HUES6 (cell line): Measurements from ENCODE around the gene NCAPH2.
A peak's percentile ranks its signal among the peaks of the same experiment; 100 is the strongest.

Experiments
- H3K27ac ChIP-seq: 2 replicates; pipeline ENCODE4 v1.7.0; 2013; ENCODE audit warnings: low read depth, mild to moderate bottlenecking, low read length, inconsistent platforms
- H3K27me3 ChIP-seq: 2 replicates; pipeline ENCODE4 v1.6.1; 2013; ENCODE audit warnings: low read length; ENCODE audit not compliant: control insufficient read depth, insufficient read depth
- H3K36me3 ChIP-seq: 2 replicates; pipeline ENCODE4 v1.6.1; 2013; ENCODE audit warnings: low read length; ENCODE audit not compliant: control insufficient read depth, insufficient read depth
- H3K4me1 ChIP-seq: 2 replicates; pipeline ENCODE4 v1.6.1; 2013; ENCODE audit warnings: low read length; ENCODE audit not compliant: control insufficient read depth, insufficient read depth
- H3K4me3 ChIP-seq: 2 replicates; pipeline ENCODE4 v1.5.1; 2013; ENCODE audit warnings: low read depth, low read length
- H3K9ac ChIP-seq: one replicate; pipeline ENCODE4 v1.6.1; 2013; ENCODE audit warnings: mild to moderate bottlenecking, low read length
- H3K9me3 ChIP-seq: 2 replicates; pipeline ENCODE4 v1.6.1; 2013; ENCODE audit warnings: low read depth, low read length; ENCODE audit not compliant: control insufficient read depth, insufficient read depth

The NCAPH2 gene

DNA sequence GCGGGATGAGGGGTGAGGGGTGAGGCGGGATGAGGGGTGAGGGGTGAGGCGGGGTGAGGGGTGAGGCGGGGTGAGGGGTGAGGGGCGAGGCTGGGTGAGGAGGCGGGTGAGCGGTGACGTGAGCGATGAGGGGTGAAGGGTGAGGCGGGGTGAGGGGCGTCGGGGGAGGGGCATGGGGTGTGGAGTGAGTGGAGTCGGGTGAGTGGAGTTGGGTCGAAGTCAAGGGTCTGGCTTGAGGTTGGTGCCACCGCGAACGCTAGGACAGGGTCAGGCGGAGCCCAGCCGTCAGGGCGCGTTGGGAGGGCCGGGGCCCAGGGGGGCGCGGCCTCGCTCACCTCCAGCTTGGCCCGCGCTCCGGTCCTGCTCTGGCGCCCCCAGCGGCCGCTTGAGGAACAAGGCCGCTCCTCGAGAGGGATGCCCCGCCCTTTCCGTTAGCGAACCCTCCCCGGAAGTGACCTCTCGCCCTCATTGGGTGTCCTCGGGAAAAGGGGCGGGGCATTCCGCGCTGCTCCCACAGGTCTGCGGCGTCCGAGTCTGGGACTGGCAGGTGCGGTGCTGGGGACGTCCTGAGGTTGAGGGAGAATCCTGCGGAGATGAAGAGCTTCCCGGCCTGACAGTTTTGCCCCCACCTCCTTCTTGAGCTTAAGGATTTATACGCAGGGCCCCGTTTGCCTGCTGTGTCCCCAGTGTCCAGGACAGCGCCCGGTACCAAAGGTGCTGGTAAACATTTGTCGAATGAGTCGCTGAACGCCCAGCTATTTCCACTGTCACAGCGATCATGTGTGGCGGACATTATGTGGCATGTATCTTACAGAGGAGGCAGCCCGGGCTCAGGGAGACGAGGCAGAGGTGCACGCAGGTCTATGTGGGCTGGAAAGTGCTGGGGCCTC, 54.7 kb downstream of the NCAPH2 start, which contains the start of gene SYCE3:
Gene SYCE3 (minus strand): TSS at position 397 of the 890 bp plus-strand sequence. CDS start 6,514 bp downstream, outside the sequence.
- H3K4me3 ChIP-seq, result peak within 1 kb of the TSS; percentile 86
- peak within 1 kb of the TSS; percentile 1 for H3K9ac ChIP-seq
- H3K36me3 ChIP-seq, result peaks cover 5% of the 10 kb centered on the region
- H3K4me1 ChIP-seq, result no peaks in the 10 kb centered on the region
- H3K27ac ChIP-seq, result no peak within 1 kb of the TSS
- H3K27me3 ChIP-seq, result peaks cover 35% of the 10 kb centered on the region
- H3K9me3 ChIP-seq, result no peaks in the 10 kb centered on the region

DNA sequence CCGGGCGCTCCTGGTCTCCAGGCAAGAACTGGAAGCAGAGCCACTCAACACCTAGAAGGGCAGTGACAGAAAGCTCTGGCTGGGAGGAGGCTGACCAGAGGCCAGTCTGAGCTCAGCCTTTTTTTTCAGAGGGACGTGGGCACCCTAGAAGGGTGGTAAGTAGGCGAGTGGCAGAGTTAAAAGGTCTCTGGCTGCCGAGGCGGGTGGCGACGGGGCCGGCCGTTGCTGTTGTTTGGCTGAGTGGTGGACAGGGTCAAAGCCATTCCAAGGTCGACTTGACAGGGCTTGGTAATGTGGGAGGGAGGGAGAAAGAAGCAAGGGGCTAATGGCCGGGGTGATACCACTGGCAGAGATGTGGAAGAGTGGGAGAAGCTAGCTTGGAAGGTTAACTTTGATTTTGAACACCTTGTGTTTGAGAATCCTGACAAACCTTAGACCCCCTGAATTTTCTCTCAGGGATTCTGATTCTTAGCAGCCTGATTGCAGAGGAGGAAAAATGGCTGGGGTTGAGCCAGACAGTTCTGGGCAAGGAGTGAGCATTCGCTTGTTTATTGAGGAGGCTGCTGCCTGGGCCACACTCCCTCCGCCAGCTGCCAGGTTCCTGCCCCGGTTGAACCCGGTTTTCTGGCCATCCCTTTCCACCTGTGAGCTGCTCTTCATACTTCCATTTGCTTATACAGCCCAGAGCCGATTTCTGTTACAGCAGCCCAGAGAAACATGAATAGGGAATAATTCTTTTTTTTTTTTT, 55.6 kb downstream of the NCAPH2 start:
- H3K27me3 ChIP-seq, result peaks cover 33% of the 10 kb centered on the region
- peak overlapping the region; percentile 1 for H3K9ac ChIP-seq
- no peaks in the 10 kb centered on the region for H3K4me1 ChIP-seq
- H3K4me3 ChIP-seq, result peak overlapping the region; percentile 86
- H3K27ac ChIP-seq, result no peak overlapping the region
- H3K9me3 ChIP-seq, result no peaks in the 10 kb centered on the region
- H3K36me3 ChIP-seq, result peaks cover 10% of the 10 kb centered on the region

GRCh38 chr22:50564289-50564688, 56.3 kb downstream of the NCAPH2 start:
- H3K9me3 ChIP-seq, result no peaks in the 10 kb centered on the region
- H3K9ac ChIP-seq, result no peak overlapping the region
- no peaks in the 10 kb centered on the region for H3K4me1 ChIP-seq
- no peak overlapping the region for H3K4me3 ChIP-seq
- H3K36me3 ChIP-seq, result peaks cover 17% of the 10 kb centered on the region
- no peak overlapping the region for H3K27ac ChIP-seq
- H3K27me3 ChIP-seq, result peaks cover 30% of the 10 kb centered on the region

DNA sequence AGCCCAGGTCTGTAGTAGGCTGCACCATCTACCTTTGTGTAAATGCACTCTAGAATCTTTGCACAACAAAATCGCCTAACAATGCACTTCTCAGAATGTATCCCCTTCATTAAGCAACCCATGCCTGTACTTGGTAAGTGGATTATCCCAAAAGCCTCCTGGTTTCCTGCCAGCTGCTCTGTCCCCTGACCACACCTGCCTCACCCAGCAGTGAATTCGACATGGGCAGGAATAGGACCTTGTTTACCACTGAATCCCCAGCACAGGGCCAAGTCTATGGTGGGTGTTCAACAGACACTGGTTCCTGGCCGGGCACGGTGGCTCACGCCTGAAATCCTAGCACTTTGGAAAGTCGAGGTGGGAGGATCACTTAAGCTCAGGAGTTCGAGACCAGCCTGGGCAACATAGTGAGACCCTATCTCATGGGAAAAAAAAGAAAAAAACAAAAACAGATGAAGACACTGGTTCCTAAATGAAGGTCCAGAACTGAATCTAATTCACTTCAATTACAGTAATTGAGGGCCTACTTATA, 59.8 kb downstream of the NCAPH2 start:
- Histone ChIP-seq H3K9ac (no peak overlapping the region), H3K27ac (no peak overlapping the region), H3K27me3 (peaks cover 25% of the 10 kb centered on the region), H3K36me3 (peaks cover 51% of the 10 kb centered on the region), H3K9me3 (no peaks in the 10 kb centered on the region), H3K4me3 (no peak overlapping the region), H3K4me1 (no peaks in the 10 kb centered on the region)

DNA sequence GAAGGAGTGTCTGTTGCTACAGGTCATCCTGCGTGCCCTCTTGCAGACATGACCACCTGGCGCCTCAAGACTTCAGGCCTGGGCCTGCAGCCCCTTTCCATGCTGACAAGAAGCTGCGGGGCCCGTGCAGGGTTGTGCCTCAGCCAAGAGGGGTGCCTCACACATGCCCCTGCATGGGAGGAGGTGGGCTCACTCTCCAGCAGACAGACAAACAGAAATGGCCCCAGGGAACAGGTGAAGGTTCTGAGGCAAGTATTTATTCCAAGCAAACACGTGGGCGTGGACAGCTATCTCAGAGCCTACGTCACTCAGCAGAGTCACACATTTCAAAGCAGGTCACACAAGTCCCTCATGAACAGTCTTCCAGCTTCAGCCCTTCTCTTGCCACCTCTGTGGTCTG, 60.6 kb downstream of the NCAPH2 start:
- Histone ChIP-seq H3K9ac (no peak overlapping the region), H3K27ac (no peak overlapping the region), H3K36me3 (peaks cover 60% of the 10 kb centered on the region), H3K27me3 (peaks cover 18% of the 10 kb centered on the region), H3K4me1 (no peaks in the 10 kb centered on the region), H3K9me3 (no peaks in the 10 kb centered on the region), H3K4me3 (no peak overlapping the region)

- H3K27ac ChIP-seq, result no peak overlapping the region
- H3K27me3 ChIP-seq, result peaks cover 14% of the 10 kb centered on the region; the same call in 1 of the 2 replicates
- no peaks in the 10 kb centered on the region for H3K4me1 ChIP-seq
- no peak overlapping the region for H3K9ac ChIP-seq
- H3K9me3 ChIP-seq, result no peaks in the 10 kb centered on the region
- no peak overlapping the region for H3K4me3 ChIP-seq
- H3K36me3 ChIP-seq, result peaks cover 64% of the 10 kb centered on the region
Observed at GRCh38 chr22:50569041-50569459, 61.0 kb downstream of the NCAPH2 start.

DNA sequence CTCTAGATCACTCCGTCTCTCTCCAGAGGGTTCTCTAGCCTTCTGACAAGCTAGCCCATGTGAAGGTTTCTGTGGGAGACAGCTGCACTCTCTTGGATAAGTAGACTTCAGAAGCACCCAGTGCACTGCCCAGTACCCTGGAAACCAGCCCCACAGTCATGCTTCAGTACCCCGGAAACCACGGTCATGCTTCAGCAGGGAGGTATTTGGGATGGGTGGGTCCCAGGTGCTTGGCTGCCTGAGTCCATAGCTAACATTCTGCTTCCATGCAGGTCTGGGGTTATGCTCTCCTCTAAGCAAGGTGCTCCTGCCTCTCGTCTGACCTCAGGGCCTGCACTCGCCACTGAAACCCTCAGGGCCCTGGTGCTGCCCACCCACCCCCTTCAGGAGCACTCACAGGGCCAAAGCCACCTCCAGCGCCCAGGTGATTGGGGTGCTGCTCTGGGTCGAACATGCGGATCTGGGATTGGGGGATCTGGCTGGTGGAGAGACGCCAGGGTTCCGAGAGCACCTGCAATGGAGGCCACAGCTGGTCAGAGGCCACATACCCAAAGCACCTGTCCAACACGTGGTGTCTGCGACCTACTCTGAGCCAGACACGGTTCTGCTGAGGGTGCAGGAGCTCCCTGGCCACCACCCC, 62.0 kb downstream of the NCAPH2 start:
- no peaks in the 10 kb centered on the region for H3K4me1 ChIP-seq
- H3K9me3 ChIP-seq, result no peaks in the 10 kb centered on the region
- no peak overlapping the region for H3K27ac ChIP-seq
- peaks cover 5% of the 10 kb centered on the region; the same call in 1 of the 2 replicates for H3K27me3 ChIP-seq
- no peak overlapping the region for H3K9ac ChIP-seq
- H3K36me3 ChIP-seq, result peaks cover 70% of the 10 kb centered on the region
- no peak overlapping the region for H3K4me3 ChIP-seq

- H3K27ac ChIP-seq, result no peak overlapping the region
- no peaks in the 10 kb centered on the region for H3K4me1 ChIP-seq
- no peak overlapping the region for H3K4me3 ChIP-seq
- no peaks in the 10 kb centered on the region for H3K27me3 ChIP-seq
- H3K36me3 ChIP-seq, result peaks cover 75% of the 10 kb centered on the region
- no peak overlapping the region for H3K9ac ChIP-seq
- no peaks in the 10 kb centered on the region for H3K9me3 ChIP-seq
Observed at GRCh38 chr22:50570861-50571260, 62.8 kb downstream of the NCAPH2 start.

GRCh38 chr22:50571264-50572175, 63.5 kb downstream of the NCAPH2 start:
- H3K36me3 ChIP-seq, result peaks cover 75% of the 10 kb centered on the region

GRCh38 chr22:50572965-50573364, 64.9 kb downstream of the NCAPH2 start:
- no peak overlapping the region for H3K4me3 ChIP-seq
- no peak overlapping the region for H3K27ac ChIP-seq
- H3K27me3 ChIP-seq, result no peaks in the 10 kb centered on the region
- no peaks in the 10 kb centered on the region for H3K4me1 ChIP-seq
- H3K36me3 ChIP-seq, result peaks cover 75% of the 10 kb centered on the region
- no peaks in the 10 kb centered on the region for H3K9me3 ChIP-seq
- H3K9ac ChIP-seq, result no peak overlapping the region

More at GRCh38 chr22:50571264-50572175, 63.5 kb downstream of the NCAPH2 start:
- Histone ChIP-seq H3K4me1 (no peaks in the 10 kb centered on the region), H3K4me3 (no peak overlapping the region), H3K9ac (no peak overlapping the region), H3K9me3 (no peaks in the 10 kb centered on the region), H3K27ac (no peak overlapping the region), H3K27me3 (no peaks in the 10 kb centered on the region)
